AG04450 (cell line): ENCODE data around the gene NNT. TPM values are rescaled to one million over a fixed set of nuclear protein-coding genes. Genes with fewer than 3 reads are reported as not detected.

ENCODE experiments used
- CTCF ChIA-PET: fragments of 300-600, 350-600 bp; formaldehyde crosslinking; extraction: SDS; loops from one replicate; lab custom pipeline; 2022; ENCODE audit warnings: antibody characterized with exemption, inconsistent platforms; lab: Charles Lee
- POLR2A ChIA-PET: fragments of 350-600 bp; formaldehyde crosslinking; extraction: SDS; loops from one replicate; lab custom pipeline; 2021; ENCODE audit warnings: antibody characterized with exemption, inconsistent platforms; lab: Yijun Ruan, JAX
- DNase-seq: peaks from one replicate; pipeline ENCODE4 v3.0.0-alpha.2; 2011; ENCODE audit warnings: low read depth, low spot score
- H3K27ac ChIP-seq: one replicate; pipeline ENCODE4 v1.5.1; 2012; ENCODE audit warnings: low read depth, low read length, control low read depth
- H3K27me3 ChIP-seq: one replicate; pipeline ENCODE4 v1.6.0; 2012; ENCODE audit warnings: low read length; ENCODE audit not compliant: control insufficient read depth, insufficient read depth
- H3K4me3 ChIP-seq: 2 replicates; pipeline ENCODE4 v1.5.1; 2011; ENCODE audit warnings: mild to moderate bottlenecking, low read depth, low read length, control low read depth
- H3K9me3 ChIP-seq: 2 replicates; pipeline ENCODE4 v1.5.1; 2012; ENCODE audit warnings: low read length; ENCODE audit not compliant: control insufficient read depth, insufficient read depth
- polyA plus RNA-seq: library from polyadenylated mRNA; depleted of rRNA; stranded (reverse); fragments of >200 nt; gene quantifications from 2 replicates; pipeline ENCODE4 v1.2.3, GENCODE V29; 2011
- TF ChIP-seq, protein P1 (sequence below): IDR thresholded peaks from 2 replicates; pipeline ENCODE4 v1.5.1; 2011; ENCODE audit warnings: low read depth, low read length, control low read depth, inconsistent platforms

The NNT gene
- polyA plus RNA-seq, 1 experiment: 64.6 TPM

DNA sequence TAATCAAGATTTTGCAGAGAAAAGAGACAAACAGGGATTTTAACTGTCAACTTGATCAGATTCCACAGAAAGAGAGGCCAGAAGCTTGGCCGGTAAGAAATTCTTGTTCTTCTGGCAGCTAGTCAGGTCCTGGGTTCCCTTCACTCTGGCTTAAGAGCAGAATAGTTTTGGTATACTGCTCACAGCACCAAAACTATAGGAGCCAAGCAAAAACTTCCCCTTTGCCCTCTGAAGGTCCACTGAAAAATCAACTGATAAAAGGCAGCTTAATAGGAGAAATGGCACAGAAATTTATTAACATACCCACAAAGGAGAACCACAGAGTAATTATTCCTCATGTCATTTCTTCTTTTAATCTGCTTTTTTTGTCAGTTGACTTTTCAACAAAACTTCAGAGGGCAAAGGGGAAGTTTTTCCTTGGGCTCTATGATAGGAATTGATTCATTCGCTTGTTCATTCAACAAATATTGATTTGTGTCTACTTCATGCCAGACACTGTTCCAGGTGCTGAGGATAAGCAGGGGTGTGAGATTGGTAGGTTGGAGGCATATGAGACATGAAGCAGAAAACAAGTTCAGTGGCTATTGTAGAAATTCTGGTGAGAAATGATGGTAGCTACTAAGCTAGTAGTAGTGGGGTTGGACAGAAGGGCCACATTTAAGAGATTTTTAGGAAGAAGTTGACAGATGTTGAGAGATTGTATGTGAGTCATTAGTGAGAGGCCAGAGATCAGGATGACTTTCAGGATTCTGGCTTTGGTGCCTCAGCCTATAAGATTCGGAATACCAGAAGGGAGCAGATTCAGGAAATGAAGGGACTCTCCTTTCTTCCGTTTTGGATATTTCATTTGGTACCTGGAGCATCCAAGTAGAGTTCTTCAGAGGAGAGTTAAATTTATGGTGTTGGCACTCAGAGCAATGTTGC, 20.6 kb upstream of the NNT start:
- no peak for DNase-seq
- H3K9me3 ChIP-seq: no peaks in the 10 kb centered on the region
- POLR2A ChIA-PET: no interaction called here
- TF ChIP-seq, protein P1, sequence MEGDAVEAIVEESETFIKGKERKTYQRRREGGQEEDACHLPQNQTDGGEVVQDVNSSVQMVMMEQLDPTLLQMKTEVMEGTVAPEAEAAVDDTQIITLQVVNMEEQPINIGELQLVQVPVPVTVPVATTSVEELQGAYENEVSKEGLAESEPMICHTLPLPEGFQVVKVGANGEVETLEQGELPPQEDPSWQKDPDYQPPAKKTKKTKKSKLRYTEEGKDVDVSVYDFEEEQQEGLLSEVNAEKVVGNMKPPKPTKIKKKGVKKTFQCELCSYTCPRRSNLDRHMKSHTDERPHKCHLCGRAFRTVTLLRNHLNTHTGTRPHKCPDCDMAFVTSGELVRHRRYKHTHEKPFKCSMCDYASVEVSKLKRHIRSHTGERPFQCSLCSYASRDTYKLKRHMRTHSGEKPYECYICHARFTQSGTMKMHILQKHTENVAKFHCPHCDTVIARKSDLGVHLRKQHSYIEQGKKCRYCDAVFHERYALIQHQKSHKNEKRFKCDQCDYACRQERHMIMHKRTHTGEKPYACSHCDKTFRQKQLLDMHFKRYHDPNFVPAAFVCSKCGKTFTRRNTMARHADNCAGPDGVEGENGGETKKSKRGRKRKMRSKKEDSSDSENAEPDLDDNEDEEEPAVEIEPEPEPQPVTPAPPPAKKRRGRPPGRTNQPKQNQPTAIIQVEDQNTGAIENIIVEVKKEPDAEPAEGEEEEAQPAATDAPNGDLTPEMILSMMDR: no peak
- CTCF ChIA-PET: no interaction called here
- no peak overlapping the region for H3K27ac ChIP-seq
- H3K4me3 ChIP-seq: no peak overlapping the region
- no peaks in the 10 kb centered on the region for H3K27me3 ChIP-seq

DNA sequence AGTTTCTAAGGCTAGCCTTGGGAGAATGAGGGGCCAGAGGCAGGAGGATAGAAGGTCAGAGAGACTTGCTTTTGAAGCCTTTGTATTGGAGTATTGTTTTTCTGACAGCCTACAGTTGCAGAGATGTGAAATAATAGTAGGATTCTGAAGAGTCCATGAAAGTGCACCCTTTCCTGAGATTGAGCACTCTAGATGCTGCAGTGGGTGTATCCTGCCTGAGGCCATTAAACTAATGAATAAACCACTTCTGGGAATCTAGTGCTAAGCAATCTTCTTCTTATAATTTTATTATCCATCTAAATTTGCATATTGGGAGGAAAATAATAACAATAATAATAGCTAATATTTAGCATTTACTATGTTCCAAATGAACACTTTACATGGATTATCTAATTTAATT, 19.3 kb upstream of the NNT start:
- no peaks in the 10 kb centered on the region for H3K9me3 ChIP-seq
- ChIA-PET CTCF (interaction anchor here (0.5 to 1.0 kb wide), 2 partner anchors 13 to 43 kb away, joined by 3 read pairs; no protein-coding TSS in a partner anchor), POLR2A (interaction anchor here (0.6 kb wide), 1 partner anchor 63 kb away, joined by 3 read pairs; no protein-coding TSS in a partner anchor)
- DNase-seq: no peak
- TF ChIP-seq, protein P1: no peak
- H3K4me3 ChIP-seq: no peak overlapping the region
- no peaks in the 10 kb centered on the region for H3K27me3 ChIP-seq
- no peak overlapping the region for H3K27ac ChIP-seq

DNA sequence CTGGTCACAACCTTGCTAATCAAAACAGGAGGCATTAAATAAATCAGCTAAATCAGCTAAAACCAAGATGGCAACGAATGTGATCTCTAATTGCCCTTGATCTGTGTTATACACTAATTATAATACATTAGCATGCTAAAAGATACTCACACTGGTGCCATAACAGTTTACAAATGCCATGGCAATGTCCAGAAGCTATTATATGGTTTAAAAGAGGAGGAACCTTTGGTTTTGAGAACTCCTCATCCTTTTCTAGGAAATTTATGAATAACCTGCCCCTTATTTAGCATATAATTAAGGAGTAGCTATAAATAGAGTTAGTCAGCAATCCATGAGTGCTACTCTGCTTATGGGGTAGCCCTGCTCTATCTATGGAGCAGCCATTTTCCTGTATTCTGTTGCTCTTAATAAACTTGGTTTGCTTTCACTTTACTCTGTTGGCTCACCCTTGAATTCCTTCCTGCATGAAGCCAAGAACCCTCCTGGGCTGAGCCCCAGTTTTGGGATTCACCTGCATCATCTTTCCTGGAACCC, 18.7 kb upstream of the NNT start:
- TF ChIP-seq, protein P1: no peak
- H3K27me3 ChIP-seq: no peaks in the 10 kb centered on the region
- H3K4me3 ChIP-seq: no peak overlapping the region
- no peak for DNase-seq
- no peak overlapping the region for H3K27ac ChIP-seq
- no peaks in the 10 kb centered on the region for H3K9me3 ChIP-seq
- ChIA-PET CTCF (interaction anchor here (0.5 to 1.0 kb wide), 2 partner anchors 13 to 43 kb away, joined by 3 read pairs; no protein-coding TSS in a partner anchor), POLR2A (interaction anchor here (0.6 kb wide), 1 partner anchor 64 kb away, joined by 3 read pairs; no protein-coding TSS in a partner anchor)

GRCh38 chr5:43588842-43589241, 14.1 kb upstream of the NNT start:
- TF ChIP-seq, protein P1: no peak
- no peak overlapping the region for H3K27ac ChIP-seq
- H3K9me3 ChIP-seq: no peaks in the 10 kb centered on the region
- no peaks in the 10 kb centered on the region for H3K27me3 ChIP-seq
- POLR2A ChIA-PET: no interaction called here
- DNase-seq: no peak
- H3K4me3 ChIP-seq: no peak overlapping the region
- CTCF ChIA-PET: no interaction called here

DNA sequence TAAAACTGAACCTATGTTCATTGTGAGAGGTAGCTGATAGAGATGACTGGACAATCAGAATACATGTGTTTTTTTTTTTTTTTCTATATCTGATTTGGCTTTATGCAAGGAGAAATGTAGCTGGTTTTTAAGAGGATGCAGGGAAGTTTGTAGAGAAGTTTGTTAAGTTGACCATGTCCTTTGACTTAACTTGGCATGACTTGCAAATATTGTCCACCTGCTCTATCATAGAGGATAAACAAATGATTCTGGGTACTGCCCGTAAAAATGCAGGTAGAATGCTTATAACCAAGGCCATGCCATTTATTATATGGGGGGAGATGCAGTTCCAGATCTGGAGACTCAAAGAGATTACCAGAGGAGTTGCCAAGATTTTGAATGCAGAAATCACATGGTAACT, 13.7 kb upstream of the NNT start:
- CTCF ChIA-PET: no interaction called here

More for the DNA sequence above, 13.7 kb upstream of the NNT start:
- TF ChIP-seq, protein P1: no peak
- no peaks in the 10 kb centered on the region for H3K9me3 ChIP-seq
- no peak for DNase-seq
- H3K27ac ChIP-seq: no peak overlapping the region
- H3K4me3 ChIP-seq: no peak overlapping the region
- POLR2A ChIA-PET: no interaction called here
- no peaks in the 10 kb centered on the region for H3K27me3 ChIP-seq
